ENCODE measurements around the gene EXOC3.
"Not testable (repeated sequence)": the region's sequence is repeated elsewhere in the genome, so short reads cannot be mapped to it uniquely, and the experiment has no call there.

EXOC3 gene

GRCh38 chr5:484556-484955 lies 41.6 kb downstream of the EXOC3 start:
- Histone ChIP-seq H3K9me2 (replicated peaks; ENCODE audit: low read depth, low read length) (no peaks in the 10 kb centered on the region), H3K9ac (ENCODE audit: low read depth, low read length, poor library complexity, severe bottlenecking) (no peak overlapping the region), H3K4me2 (ENCODE audit: low read depth, low read length, poor library complexity, severe bottlenecking) (no peak overlapping the region), H3K4me1 (ENCODE audit: insufficient read depth, low read length, poor library complexity, severe bottlenecking) (peaks cover 21% of the 10 kb centered on the region), H4K20me1 (ENCODE audit: insufficient read depth, low read length, poor library complexity, severe bottlenecking) (no peaks in the 10 kb centered on the region), H3K36me3 (ENCODE audit: insufficient read depth, low read length) (no peaks in the 10 kb centered on the region), H3K79me2 (ENCODE audit: insufficient read depth, low read length) (no peaks in the 10 kb centered on the region), H2AFZ (ENCODE audit: low read length) (no peak overlapping the region), H3F3A (ENCODE audit: low read depth) (no peaks in the 10 kb centered on the region), H3K9me3 (ENCODE audit: insufficient read depth, low read depth, low read length) (no peaks in the 10 kb centered on the region), H3K27me3 (ENCODE audit: insufficient read depth, low read length, poor library complexity, severe bottlenecking) (no peaks in the 10 kb centered on the region), H3K4me3 (ENCODE audit: low read length, poor library complexity, severe bottlenecking) (no peak overlapping the region)
- TF ChIP-seq CTCF (conservative IDR thresholded peaks at IDR 0.05; ENCODE audit: low read length) (no peak), EZH2phosphoT487 (IDR thresholded peaks at IDR 0.05; ENCODE audit: borderline replicate concordance) (no peak)

GRCh38 chr5:485113-485945 lies 42.4 kb downstream of the EXOC3 start:
- no peak overlapping the region for H3K4me2 ChIP-seq (ENCODE audit: low read depth, low read length, poor library complexity, severe bottlenecking)
- no peaks in the 10 kb centered on the region for H3F3A ChIP-seq (ENCODE audit: low read depth)
- H3K4me1 ChIP-seq (ENCODE audit: insufficient read depth, low read length, poor library complexity, severe bottlenecking): peaks cover 21% of the 10 kb centered on the region
- H3K9me3 ChIP-seq (ENCODE audit: insufficient read depth, low read depth, low read length): no peaks in the 10 kb centered on the region
- no peak overlapping the region for H3K4me3 ChIP-seq (ENCODE audit: low read length, poor library complexity, severe bottlenecking)
- H3K36me3 ChIP-seq (ENCODE audit: insufficient read depth, low read length): no peaks in the 10 kb centered on the region
- H3K9me2 ChIP-seq (replicated peaks; ENCODE audit: low read depth, low read length): no peaks in the 10 kb centered on the region
- no peak overlapping the region for H2AFZ ChIP-seq (ENCODE audit: low read length)
- no peak overlapping the region for H3K9ac ChIP-seq (ENCODE audit: low read depth, low read length, poor library complexity, severe bottlenecking)
- H4K20me1 ChIP-seq (ENCODE audit: insufficient read depth, low read length, poor library complexity, severe bottlenecking): no peaks in the 10 kb centered on the region
- H3K27me3 ChIP-seq (ENCODE audit: insufficient read depth, low read length, poor library complexity, severe bottlenecking): no peaks in the 10 kb centered on the region
- no peak for TF ChIP-seq CTCF (conservative IDR thresholded peaks at IDR 0.05; ENCODE audit: low read length)
- TF ChIP-seq EZH2phosphoT487 (IDR thresholded peaks at IDR 0.05; ENCODE audit: borderline replicate concordance): no peak
- H3K79me2 ChIP-seq (ENCODE audit: insufficient read depth, low read length): no peaks in the 10 kb centered on the region

GRCh38 chr5:485946-486491 lies 43.0 kb downstream of the EXOC3 start:
- Histone ChIP-seq H3K9ac (ENCODE audit: low read depth, low read length, poor library complexity, severe bottlenecking) (no peak overlapping the region), H3F3A (ENCODE audit: low read depth) (no peaks in the 10 kb centered on the region), H3K27me3 (ENCODE audit: insufficient read depth, low read length, poor library complexity, severe bottlenecking) (no peaks in the 10 kb centered on the region), H3K9me3 (ENCODE audit: insufficient read depth, low read depth, low read length) (no peaks in the 10 kb centered on the region), H3K4me3 (ENCODE audit: low read length, poor library complexity, severe bottlenecking) (no peak overlapping the region), H3K79me2 (ENCODE audit: insufficient read depth, low read length) (no peaks in the 10 kb centered on the region), H3K36me3 (ENCODE audit: insufficient read depth, low read length) (no peaks in the 10 kb centered on the region), H4K20me1 (ENCODE audit: insufficient read depth, low read length, poor library complexity, severe bottlenecking) (no peaks in the 10 kb centered on the region), H3K9me2 (replicated peaks; ENCODE audit: low read depth, low read length) (no peaks in the 10 kb centered on the region), H3K4me1 (ENCODE audit: insufficient read depth, low read length, poor library complexity, severe bottlenecking) (peaks cover 21% of the 10 kb centered on the region), H2AFZ (ENCODE audit: low read length) (no peak overlapping the region), H3K4me2 (ENCODE audit: low read depth, low read length, poor library complexity, severe bottlenecking) (no peak overlapping the region)
- TF ChIP-seq EZH2phosphoT487 (IDR thresholded peaks at IDR 0.05; ENCODE audit: borderline replicate concordance): no peak
- TF ChIP-seq CTCF (conservative IDR thresholded peaks at IDR 0.05; ENCODE audit: low read length): no peak

- not testable (repeated sequence) for H4K20me1 ChIP-seq (ENCODE audit: insufficient read depth, low read length, poor library complexity, severe bottlenecking); H2AFZ ChIP-seq (ENCODE audit: low read length)
Measured at GRCh38 chr5:486597-486996, 43.6 kb downstream of the EXOC3 start.

More at GRCh38 chr5:486597-486996, 43.6 kb downstream of the EXOC3 start:
- H3K27me3 ChIP-seq (ENCODE audit: insufficient read depth, low read length, poor library complexity, severe bottlenecking); H3K9me2 ChIP-seq (replicated peaks; ENCODE audit: low read depth, low read length); H3F3A ChIP-seq (ENCODE audit: low read depth); H3K9me3 ChIP-seq (ENCODE audit: insufficient read depth, low read depth, low read length); H3K4me3 ChIP-seq (ENCODE audit: low read length, poor library complexity, severe bottlenecking); H3K9ac ChIP-seq (ENCODE audit: low read depth, low read length, poor library complexity, severe bottlenecking); H3K79me2 ChIP-seq (ENCODE audit: insufficient read depth, low read length); H3K4me2 ChIP-seq (ENCODE audit: low read depth, low read length, poor library complexity, severe bottlenecking); H3K36me3 ChIP-seq (ENCODE audit: insufficient read depth, low read length): not testable (repeated sequence)
- H3K4me1 ChIP-seq (ENCODE audit: insufficient read depth, low read length, poor library complexity, severe bottlenecking): peaks cover 21% of the 10 kb centered on the region
